ENCODE data around the gene C9orf50. TPM values are rescaled to one million over a fixed set of nuclear protein-coding genes. Genes with fewer than 3 reads are reported as not detected.

C9orf50 gene
- total RNA-seq, 2 donors from 2014 or later: not detected

- no peak for DNase-seq
- no peaks in the 10 kb centered on the region for H3K36me3 ChIP-seq (replicated peaks in 1 of 2; ENCODE audit: insufficient read depth in 1 of 2, low read depth in 2 of 2)
- TF ChIP-seq, protein P1, sequence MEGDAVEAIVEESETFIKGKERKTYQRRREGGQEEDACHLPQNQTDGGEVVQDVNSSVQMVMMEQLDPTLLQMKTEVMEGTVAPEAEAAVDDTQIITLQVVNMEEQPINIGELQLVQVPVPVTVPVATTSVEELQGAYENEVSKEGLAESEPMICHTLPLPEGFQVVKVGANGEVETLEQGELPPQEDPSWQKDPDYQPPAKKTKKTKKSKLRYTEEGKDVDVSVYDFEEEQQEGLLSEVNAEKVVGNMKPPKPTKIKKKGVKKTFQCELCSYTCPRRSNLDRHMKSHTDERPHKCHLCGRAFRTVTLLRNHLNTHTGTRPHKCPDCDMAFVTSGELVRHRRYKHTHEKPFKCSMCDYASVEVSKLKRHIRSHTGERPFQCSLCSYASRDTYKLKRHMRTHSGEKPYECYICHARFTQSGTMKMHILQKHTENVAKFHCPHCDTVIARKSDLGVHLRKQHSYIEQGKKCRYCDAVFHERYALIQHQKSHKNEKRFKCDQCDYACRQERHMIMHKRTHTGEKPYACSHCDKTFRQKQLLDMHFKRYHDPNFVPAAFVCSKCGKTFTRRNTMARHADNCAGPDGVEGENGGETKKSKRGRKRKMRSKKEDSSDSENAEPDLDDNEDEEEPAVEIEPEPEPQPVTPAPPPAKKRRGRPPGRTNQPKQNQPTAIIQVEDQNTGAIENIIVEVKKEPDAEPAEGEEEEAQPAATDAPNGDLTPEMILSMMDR (IDR thresholded peaks at IDR 0.05): no peak
- no peak for TF ChIP-seq POLR2A (IDR thresholded peaks at IDR 0.05)
- intact Hi-C loops (cut with DNase I): no loop called here
- no peaks in the 10 kb centered on the region for H3K27me3 ChIP-seq
- H3K4me3 ChIP-seq: no peak overlapping the region
- WGBS, 2 donors: 68 to 75% methylated on average over 6 of the region's 6 CpGs
- H3K9me3 ChIP-seq: no peaks in the 10 kb centered on the region
- ATAC-seq: no peak
- no peaks in the 10 kb centered on the region for H3K4me1 ChIP-seq
- no peak overlapping the region for H3K27ac ChIP-seq
These were observed 30.4 kb downstream of the C9orf50 start for GRCh38 chr9:129590466-129590865.

DNA sequence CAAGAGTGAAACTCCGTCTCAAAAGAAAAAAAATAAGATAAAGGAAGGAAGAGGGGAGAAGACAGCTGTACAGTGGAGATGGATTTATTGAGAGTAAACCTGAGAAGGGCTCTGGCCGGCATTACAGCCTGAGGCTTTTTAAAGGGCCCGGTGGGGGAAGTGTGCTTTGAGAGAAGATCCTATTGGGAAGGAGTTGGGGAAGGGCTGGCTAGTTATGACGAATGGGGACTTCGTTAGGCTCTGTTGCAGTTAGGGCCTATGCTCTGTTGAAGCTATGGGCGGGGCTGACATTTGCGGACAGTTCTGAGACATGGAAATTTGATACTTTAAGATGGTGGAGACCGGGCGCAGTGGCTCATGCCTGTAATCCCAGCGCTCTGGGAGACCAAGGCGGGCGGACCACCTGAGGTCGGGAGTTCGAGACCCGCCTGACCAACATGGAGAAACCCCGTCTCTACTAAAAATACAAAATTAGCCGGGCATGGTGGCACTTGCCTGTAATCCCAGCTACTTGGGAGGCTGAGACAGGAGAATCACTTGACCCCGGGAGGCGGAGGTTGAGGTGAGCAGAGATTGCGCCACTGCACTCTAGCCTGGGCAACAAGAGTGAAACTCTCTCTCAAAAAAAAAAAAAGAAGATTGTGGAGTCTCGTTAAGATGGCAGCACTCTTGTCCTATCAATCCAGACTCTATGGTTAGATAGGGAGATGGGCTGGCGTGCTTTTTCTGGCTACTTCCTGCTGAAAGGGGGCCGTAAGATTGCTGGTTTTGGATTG, 33.2 kb downstream of the C9orf50 start:
- Histone ChIP-seq H3K4me1 (no peaks in the 10 kb centered on the region), H3K4me3 (no peak overlapping the region), H3K36me3 (replicated peaks in 1 of 2; ENCODE audit: insufficient read depth in 1 of 2, low read depth in 2 of 2) (no peaks in the 10 kb centered on the region), H3K9me3 (no peaks in the 10 kb centered on the region), H3K27me3 (no peaks in the 10 kb centered on the region), H3K27ac (no peak overlapping the region)
- WGBS, 2 donors: 81 to 85% methylated on average over 23 of the region's 23 CpGs
- intact Hi-C loops (cut with DNase I): no loop called here
- no peak for ATAC-seq
- TF ChIP-seq, protein P1 (IDR thresholded peaks at IDR 0.05): no peak
- TF ChIP-seq POLR2A (IDR thresholded peaks at IDR 0.05): no peak
- DNase-seq: no peak

DNA sequence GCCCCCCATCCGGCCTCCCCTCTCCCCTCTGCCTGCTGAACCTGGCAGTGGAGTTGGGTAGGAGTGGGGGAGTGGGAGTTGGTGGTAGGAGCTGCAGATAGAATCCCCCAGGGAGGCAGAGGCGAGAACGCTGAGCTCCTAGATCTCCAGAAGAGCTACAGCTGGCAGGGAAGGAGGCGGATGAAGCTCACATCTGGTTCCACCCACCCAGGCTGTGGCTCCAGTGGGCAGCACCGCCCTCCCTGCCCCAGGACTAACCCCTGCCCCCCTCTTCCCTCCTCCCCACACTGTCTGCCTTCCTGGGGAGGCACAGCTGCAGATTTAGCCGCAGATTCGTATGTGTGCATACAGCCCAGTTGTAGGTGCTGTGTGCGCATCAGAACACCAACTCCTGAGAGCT, 34.2 kb downstream of the C9orf50 start:
- H3K36me3 ChIP-seq (replicated peaks in 1 of 2; ENCODE audit: insufficient read depth in 1 of 2, low read depth in 2 of 2): no peaks in the 10 kb centered on the region
- intact Hi-C loops (cut with DNase I): no loop called here
- WGBS, 2 donors: 74 to 88% methylated on average over 5 to 8 of the region's 8 CpGs
- H3K4me3 ChIP-seq: no peak overlapping the region
- DNase-seq: no peak
- no peaks in the 10 kb centered on the region for H3K9me3 ChIP-seq
- H3K4me1 ChIP-seq: no peaks in the 10 kb centered on the region
- H3K27me3 ChIP-seq: no peaks in the 10 kb centered on the region
- TF ChIP-seq, protein P1 (IDR thresholded peaks at IDR 0.05): no peak
- TF ChIP-seq POLR2A (IDR thresholded peaks at IDR 0.05): no peak
- ATAC-seq: no peak
- no peak overlapping the region for H3K27ac ChIP-seq

GRCh38 chr9:129586245-129586644, 34.7 kb downstream of the C9orf50 start:
- 84 to 94% methylated on average over 1 of the region's 1 CpG for WGBS, 2 donors
- no peak for TF ChIP-seq POLR2A (IDR thresholded peaks at IDR 0.05)
- TF ChIP-seq, protein P1 (IDR thresholded peaks at IDR 0.05): no peak
- Histone ChIP-seq H3K4me3 (no peak overlapping the region), H3K4me1 (no peaks in the 10 kb centered on the region), H3K27me3 (no peaks in the 10 kb centered on the region), H3K36me3 (replicated peaks in 1 of 2; ENCODE audit: insufficient read depth in 1 of 2, low read depth in 2 of 2) (no peaks in the 10 kb centered on the region), H3K9me3 (no peaks in the 10 kb centered on the region), H3K27ac (no peak overlapping the region)
- intact Hi-C loops (cut with DNase I): no loop called here
- ATAC-seq (no peak), DNase-seq (no peak)

- no peak overlapping the region for H3K27ac ChIP-seq
- TF ChIP-seq, protein P1 (IDR thresholded peaks at IDR 0.05): no peak
- no peak for TF ChIP-seq POLR2A (IDR thresholded peaks at IDR 0.05)
- no peaks in the 10 kb centered on the region for H3K36me3 ChIP-seq (replicated peaks in 1 of 2; ENCODE audit: insufficient read depth in 1 of 2, low read depth in 2 of 2)
- intact Hi-C loops (cut with DNase I): no loop called here
- no peaks in the 10 kb centered on the region for H3K27me3 ChIP-seq
- H3K4me1 ChIP-seq: no peaks in the 10 kb centered on the region
- DNase-seq (no peak), ATAC-seq (no peak)
- no peaks in the 10 kb centered on the region for H3K9me3 ChIP-seq
- H3K4me3 ChIP-seq: no peak overlapping the region
- 93 to 100% methylated on average over 1 of the region's 1 CpG for WGBS, 2 donors
These were observed 35.5 kb downstream of the C9orf50 start for GRCh38 chr9:129585352-129585751.
